Globus pallidus (tissue), 1 donor: ENCODE data around the gene RAB34.

Experiments used
- DNase-seq: peaks from one replicate; pipeline ENCODE4 v3.0.0-alpha.2; 2015; ENCODE audit warnings: low spot score

The RAB34 gene

DNA sequence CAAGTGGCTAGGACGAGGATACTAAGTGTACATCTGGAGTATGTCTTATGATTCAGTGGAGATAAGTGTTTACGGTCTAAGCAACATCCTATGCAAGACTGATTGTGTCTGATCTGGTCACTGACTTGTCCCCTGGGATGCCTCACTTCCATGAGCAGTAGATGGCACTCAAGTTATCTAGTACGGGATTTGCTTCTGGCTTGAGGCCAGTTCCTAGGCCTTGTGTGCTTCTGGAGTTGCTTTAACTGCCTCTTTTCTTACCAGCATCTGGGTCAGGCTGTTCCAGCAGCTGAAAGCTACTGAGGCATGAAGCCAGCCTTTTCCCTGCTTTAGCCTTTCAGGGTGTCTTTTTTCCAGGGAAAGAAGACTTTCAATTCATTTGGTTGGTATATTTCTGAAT, 32.7 kb downstream of the RAB34 start:
- peak; percentile 87 for DNase-seq

DNA sequence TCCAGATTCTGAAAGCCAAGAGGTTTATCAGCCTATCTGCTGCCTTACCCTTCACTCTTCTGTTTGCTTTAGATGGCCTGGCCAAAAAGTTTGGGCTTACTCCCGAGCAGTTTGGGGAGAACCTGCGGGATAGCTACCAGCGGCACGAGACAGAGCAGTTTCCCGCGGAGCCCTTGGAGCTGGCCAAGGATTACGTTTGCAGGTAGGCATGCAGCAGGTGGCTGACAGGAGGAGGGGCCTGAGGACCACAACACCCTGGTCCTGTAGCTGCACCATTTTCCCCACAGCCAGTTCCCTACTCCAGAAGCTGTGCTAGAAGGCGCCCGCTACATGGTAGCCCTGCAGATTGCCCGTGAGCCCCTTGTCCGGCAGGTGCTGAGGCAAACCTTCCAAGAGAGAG, 35.0 kb downstream of the RAB34 start:
- no peak for DNase-seq

DNA sequence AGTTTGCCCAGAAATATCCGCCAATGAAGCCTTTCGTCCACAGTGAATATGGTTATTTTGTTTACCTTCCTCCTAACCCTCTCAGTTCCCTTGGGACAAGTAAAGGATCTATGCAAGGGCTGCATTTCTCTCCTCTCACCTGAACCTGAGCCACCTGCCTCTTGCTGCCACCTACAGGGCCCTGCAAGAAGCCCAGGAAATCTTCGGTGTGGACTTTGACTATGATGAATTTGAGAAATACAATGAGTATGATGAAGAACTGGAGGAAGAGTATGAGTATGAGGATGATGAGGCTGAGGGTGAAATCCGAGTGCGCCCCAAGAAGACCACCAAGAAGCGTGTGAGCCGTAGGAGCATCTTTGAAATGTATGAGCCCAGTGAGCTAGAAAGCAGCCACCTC, 41.7 kb downstream of the RAB34 start:
- no peak for DNase-seq

DNA sequence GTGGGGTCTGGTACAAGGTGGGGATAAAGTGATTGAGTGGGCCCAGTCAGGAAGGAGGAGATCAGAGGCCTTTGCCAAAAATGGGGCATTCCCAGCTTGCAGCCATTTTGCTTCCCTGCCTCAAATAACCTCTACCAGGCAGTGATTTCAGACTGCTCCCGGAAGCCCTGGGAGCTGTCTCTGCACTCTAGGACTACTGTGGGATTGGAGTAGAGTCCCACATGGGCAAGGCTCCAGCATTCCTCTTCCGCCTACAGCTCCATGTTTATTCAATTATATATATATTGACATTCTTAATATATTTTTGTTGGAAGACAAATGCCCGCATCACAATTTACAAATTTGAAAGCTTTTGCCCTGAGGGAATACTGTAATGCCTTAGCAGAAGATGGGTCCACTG, 42.2 kb downstream of the RAB34 start:
- no peak for DNase-seq

DNA sequence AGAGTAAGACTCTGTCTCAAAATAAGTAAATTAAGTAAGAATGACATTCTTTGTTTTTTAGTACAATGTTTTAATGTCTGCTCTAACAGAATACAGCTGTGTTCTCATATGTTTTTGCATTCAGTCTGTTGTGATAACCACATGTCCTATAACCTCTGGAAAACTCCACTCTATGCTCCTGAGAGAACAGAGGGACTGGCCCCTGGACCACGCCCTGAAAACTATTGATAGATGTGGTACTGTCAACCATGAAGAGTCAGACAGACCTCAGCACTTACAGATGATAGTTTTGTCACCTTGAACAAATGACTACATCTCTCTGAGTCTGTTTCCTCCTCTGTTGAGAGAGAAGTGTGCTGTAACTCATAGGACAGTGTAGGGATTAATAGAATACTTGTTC, 47.8 kb downstream of the RAB34 start:
- DNase-seq, result no peak

DNA sequence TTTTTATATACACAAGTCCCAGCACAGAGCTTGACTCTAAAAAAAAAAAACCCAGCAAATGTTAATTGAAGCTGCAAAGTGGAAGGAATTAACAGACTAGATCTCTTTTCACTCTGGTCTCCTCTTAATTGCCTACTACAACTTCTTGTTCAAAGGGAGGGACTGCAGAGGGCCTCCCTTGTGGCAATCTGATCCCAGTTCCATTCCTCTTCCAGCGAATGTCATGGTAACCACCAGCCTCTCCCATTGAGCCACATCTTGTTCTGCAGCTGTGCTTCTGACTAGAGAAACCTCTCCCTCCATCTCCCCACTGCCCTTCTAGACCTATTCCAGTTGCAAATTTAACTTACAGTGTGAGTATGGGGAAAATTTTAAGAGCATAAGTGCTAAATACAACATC, 49.8 kb downstream of the RAB34 start:
- no peak for DNase-seq

DNA sequence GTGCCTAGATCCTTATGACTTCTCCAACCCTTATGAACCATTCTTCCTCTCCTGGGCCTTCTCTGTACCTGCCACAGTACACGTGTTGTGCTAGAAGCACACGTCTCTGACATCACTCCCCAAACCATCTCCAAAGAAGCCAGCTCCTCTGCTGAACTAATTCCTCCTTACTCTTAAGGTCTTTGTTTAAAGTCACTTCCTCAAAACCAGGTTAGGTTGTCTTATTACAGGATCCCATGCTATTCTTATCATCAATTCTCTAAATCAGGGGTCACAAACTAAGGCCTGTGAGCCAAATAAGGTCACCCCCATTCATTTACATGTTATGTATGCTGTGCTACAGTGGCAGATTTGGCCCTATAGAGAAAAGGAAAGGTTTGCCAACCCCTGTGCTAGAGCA, 51.7 kb downstream of the RAB34 start:
- no peak for DNase-seq
